Myometrial cell (primary cell): ENCODE measurements around the gene NPAS3. TPM values are rescaled to one million over a fixed set of nuclear protein-coding genes. Genes with fewer than 3 reads are reported as not detected.

Source experiments
- total RNA-seq: library from RNA; depleted of rRNA; stranded (reverse); fragments of >200 nt; gene quantifications from 2 replicates; pipeline ENCODE4 v1.2.3, GENCODE V29; 2015

Gene NPAS3
- under 0.01 and 0.71 TPM in 2 replicates for total RNA-seq

DNA sequence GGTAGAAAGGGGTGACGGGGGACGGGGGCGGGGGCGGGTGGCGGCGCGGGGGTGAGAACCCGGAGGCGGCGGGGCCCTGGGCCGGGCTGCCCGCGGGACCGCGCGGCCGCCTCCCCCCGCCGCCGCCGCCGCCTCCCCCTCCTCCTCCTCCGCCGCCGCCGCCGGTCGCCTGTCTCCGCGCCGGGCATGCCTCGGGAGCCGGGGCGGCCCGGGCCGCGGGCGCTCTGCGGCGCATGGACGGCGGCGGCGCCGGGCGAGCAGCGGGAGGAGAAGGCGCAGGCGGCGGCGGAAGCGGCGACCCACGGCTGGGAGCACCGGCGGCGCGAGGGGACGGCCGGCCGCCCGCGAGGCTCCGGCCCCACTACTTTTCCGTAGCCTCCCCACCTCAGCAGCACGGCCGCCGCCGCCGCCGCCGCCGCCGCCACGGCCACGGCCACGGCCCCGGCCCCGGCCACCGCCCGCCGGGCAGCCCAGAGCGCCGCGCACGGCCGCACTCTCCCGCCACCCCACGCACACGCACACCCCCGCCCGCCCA is at the start of gene NPAS3:
NPAS3 (plus strand) TSS at position 161 of the 535 bp plus-strand sequence.

